HG03457 (cell line): Measurements from ENCODE around the gene CAMK2B.

Source experiments
- ATAC-seq: cut with Tn5 transposase; IDR thresholded peaks from one replicate; pipeline ENCODE4 v1.9.1; 2021; ENCODE audit warnings: moderate number of reproducible peaks; ENCODE audit not compliant: unreplicated experiment

CAMK2B gene

GRCh38 chr7:44325201-44325671, at the start of gene CAMK2B:
Gene CAMK2B (minus strand): TSS chr7:44325594. CDS start chr7:44325421, 173 bp downstream.
- no peak for ATAC-seq

GRCh38 chr7:44374007-44374763, 48.8 kb upstream of the CAMK2B start:
- no peak for ATAC-seq

DNA sequence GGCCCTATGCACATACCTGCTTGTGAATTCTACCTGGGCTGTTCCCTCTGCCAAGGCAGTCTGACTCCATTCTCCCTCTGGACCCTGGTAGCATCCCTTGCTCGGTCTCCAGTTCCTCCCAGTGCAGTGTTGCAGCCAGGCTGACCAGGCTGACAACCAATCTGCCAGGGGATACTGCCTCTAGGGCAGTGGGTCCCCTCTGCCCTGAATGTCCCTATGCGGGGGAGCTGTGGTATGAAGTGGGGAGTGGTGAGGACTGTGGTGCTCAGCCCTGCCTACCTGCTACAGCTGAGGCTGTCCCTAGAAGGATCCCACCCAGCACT, 48.0 kb upstream of the CAMK2B start:
- ATAC-seq = no peak

DNA sequence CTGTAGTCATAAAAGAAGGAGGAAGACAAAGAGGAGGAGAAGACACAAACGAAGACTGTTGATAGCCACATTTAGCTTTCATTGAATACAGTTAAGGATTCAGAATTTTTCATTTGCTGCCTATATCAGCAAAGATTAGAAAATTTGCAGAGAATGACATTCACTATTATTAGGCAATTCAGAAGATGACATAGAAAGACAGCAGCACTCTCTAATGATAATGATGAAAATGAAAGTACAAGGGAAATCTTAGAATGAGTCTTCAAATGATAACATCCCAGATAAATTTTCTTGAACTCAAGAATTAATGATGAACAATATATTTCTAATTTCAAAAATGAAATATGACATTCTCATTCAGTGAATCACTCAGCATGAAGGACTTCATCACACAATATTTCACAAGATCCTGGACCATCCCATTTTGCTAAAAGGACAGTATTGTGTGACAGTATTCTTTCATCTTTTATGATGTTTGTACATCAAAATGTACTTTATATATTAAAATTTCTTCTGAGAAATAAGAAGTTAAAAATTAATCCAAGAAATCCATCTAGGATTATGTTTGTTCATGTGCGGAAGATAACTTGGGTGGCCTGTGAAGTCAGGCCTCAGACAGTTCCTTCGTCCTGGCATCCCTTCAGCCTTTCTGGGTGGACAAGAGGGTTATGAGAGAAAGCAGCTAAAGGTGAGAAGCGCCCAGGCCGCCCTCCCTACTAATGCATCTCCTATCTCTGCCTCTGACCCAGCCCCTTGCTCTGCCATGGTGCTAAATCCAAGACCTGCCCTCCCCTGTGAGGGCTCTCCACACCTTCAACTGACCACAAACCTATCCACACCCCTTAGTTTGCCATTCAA, 47.4 kb upstream of the CAMK2B start:
- no peak for ATAC-seq

- ATAC-seq = no peak
Measured at GRCh38 chr7:44368885-44369284, 43.5 kb upstream of the CAMK2B start.

DNA sequence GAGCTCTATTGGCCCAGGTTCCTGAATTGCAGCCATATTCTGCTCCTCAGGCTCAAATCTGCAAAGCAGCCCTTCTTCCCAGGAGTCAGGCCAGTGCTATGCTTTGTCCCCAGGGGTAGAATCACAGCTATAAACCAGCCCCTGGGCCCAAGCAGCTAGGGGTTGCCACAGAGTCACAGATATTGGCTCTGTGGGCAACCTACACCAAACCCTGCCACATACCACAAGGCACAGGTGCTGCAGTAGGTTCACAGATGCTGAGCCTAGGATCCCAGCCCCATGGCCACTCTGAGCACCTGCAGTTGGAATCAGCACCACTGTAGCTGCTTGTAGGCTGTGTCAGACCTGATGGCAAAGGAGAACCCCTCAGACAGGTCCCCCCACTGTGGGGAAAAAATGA, 43.1 kb upstream of the CAMK2B start:
- ATAC-seq = no peak

DNA sequence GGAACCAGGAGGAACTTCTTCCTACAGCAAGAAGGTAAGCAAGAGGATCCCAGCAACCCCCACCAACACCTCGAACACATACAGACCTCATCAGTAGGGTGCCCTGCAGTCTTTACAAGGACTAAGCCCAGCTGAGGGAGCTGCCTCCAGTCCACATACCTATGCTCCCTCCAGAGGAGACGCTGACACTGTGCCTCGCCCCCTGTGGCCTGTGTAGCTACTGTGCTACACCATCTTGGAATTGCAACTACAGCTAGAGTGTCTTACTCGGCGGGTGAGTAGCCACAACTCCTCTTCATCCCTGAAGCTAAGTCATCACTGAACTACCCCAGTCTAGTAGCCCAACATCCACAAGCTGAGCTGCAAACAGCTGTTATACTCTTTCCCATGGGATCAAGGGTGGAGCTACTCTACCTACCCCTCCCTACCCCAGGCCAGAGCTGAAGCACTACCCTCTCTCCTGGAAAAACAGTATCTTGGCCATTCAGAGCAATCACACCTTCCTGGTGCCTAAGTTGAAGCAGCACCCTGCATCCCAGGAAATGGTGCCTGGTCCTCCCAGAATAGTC, 42.2 kb upstream of the CAMK2B start:
- ATAC-seq = no peak

DNA sequence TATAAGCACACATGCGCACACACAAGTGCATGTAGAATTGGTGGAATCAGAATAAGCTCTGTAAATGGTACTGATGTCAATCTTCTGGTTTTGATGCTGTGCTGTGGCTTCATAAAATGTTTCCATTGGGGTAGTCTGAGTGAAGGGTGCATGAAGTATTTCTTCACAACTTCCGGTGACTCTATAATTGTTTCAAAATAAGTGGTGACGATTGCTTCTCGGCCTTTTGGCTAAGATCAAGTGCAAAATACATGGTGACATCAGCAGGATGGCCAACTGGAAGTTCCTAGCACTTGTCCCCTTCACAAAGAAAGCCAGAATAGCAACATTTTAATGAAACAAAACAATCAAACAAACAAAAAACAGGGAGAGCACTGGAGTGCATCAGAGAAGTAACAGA, 41.6 kb upstream of the CAMK2B start:
- no peak for ATAC-seq

DNA sequence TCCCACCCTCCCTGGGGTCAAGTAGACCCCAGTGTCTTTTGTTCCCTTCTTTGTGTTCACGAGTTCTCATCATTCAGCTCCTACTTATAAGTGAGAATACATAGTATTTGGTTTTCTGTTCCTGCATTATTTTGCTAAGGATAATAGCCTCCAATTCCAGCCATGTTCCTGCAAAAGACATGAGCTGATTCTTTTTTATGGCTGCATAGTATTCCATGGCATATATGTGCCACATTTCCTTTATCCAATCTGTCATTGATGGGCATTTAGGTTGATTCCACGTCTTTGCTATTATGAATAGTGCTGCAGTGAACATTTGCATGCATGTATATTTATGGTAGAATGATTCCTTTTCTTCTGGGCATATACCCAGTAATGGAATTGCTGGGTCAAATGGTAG, 28.3 kb upstream of the CAMK2B start:
- no peak for ATAC-seq

- ATAC-seq = no peak
Measured at GRCh38 chr7:44348851-44349781, 23.7 kb upstream of the CAMK2B start.

DNA sequence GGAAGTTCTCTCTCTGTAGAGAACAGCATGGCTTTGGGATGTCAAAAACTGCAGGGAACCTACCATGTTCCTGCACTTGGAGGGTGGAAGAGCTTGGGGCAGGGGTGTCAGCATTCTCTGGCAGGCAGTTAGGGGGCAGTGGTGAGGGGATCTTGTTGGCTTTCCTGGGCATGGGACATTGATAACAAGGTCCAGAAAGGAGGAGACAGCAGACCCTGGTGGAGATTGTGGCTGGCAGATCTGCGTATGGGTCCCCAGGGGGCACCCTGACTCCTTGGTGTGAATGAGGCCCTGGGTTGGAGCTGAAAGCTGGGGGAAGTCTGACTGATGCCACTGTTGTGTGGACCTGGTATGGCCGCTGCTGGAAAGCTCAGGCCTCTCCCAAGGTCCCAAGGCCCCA, 22.9 kb upstream of the CAMK2B start:
- ATAC-seq = no peak

- ATAC-seq = no peak
Measured at GRCh38 chr7:44347546-44348114, 22.2 kb upstream of the CAMK2B start.

DNA sequence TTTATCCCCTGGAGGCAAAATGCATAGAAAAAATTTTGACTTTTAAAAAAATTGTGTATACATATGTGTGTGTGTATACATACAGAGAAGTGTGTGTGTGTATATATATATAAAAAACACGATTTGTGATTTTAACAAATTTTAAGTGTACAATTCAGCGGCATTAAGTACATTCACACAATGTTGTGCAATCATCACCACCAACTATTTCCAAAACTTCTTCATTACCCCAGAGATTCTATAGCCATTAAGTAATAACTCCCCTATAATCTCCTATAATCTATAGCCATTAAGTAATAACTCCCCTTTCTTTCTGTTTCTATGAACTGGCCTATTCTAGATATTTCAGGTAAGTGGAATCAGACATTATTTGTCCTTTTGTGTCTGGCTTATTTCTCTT, 20.7 kb upstream of the CAMK2B start:
- ATAC-seq = no peak

DNA sequence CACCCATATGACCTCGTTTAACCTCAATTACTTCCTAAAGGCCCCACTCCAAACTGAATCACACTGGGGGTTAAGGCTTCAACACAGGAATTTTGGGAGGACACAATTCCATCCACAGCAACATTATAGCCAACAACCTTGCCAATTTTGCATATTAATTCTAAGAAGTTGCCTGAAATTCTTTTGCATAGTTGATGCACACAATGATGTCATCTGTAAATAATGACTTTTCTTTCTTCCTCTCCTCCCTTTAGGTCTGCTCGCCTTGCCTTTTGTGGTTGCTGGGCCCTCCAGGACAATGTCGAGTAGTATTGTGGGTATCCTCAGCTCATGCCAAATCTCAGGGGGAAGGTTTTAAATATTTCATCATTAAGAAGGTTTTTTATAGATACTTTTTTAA, 16.0 kb upstream of the CAMK2B start:
- no peak for ATAC-seq

- ATAC-seq = no peak
Measured at GRCh38 chr7:44338600-44338999, 13.2 kb upstream of the CAMK2B start.

DNA sequence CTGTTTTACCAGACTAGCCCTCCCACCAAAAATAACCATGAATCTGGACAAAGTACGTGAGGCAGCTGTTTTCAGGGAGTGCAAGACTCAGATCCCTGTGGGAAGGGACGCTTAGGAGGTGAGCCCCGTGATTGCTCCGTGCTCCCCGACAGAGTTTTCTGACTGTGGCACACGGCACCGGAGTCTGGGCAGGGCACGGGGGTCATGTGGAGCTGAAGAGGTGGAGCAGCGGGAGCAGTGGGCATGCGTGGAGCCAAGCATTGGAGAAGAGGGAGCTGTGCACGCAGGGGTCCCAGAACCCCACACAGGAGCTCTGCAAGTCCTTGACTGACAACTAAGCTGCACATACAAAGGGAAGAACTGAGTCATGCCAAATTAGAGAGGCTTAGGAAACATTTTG, 11.1 kb upstream of the CAMK2B start:
- ATAC-seq = no peak

DNA sequence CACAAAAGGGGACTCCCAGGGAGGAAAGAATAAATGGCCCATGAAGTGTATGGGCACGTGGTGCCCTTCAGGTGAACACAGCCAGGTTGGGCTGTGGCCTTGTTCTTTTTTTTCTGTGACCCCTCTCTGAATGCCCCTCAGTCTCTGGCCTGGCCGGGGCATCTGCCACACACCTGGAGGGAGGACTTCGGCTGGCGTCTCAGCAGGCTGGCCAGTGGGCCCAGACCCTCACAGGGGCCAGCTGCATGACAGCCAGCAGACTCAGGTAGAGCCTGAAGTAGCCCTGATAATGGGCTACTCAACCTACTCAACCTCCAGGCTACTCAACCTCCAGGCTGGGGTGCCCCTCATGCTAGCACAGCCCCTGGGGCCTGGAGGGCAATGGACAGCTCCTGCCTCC, 9.8 kb upstream of the CAMK2B start:
- ATAC-seq = no peak

DNA sequence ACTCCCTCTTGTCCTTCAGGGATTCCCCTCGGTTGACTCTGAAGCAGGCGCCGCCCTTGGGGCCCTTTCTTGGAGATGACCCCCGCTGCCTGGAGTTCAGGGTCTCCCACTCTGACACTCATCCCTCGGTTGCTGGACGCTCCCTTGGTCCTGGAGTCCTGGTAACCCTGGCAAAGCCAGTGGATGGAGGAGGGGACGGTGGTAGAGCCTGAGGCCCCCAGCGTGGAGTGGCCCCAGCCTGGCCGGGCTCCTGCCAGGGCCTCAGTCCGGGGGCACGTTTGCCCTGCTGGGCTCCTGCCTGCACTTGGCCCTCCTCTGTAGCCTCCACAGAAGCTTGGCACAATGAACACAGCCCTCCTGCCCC, 9.3 kb upstream of the CAMK2B start:
- no peak for ATAC-seq

DNA sequence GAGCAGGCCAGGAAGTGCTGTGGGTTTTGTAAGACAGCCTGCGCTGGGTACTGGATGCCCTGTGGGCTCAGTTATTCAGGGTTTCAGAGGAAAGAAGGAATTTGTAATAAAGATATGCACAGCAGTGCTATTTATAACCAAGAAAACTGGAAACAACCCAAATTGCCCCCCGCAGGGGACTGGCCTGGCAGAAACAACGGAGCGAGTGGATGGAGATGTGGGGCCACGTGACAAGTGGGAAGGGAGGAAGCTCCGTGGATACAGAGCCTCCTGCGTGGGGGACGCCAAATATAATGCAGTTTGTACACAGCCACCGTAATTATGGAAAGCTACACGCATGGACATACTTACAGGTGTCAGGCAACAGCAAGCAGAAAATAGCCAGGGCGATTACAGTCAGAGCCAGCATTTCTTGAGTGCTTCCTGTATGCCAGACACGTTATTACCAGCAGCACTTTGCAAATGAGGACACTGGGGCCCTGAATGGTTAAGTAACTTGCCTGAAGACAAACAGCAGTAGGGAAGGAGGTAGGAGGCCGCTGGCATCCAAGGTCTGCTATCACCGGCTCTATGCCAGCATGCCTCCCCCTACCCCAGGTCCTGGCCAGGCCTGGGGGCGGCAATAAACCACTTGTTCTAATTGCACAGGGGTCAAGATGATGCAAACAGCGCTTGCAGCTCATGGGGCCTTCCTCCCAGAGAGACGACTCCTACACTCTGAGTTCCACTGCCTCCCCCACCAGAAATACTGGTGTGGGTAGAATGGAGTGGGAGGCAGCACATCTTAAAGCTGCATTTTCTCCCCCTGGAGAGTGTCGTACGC, 8.7 kb upstream of the CAMK2B start:
- no peak for ATAC-seq

DNA sequence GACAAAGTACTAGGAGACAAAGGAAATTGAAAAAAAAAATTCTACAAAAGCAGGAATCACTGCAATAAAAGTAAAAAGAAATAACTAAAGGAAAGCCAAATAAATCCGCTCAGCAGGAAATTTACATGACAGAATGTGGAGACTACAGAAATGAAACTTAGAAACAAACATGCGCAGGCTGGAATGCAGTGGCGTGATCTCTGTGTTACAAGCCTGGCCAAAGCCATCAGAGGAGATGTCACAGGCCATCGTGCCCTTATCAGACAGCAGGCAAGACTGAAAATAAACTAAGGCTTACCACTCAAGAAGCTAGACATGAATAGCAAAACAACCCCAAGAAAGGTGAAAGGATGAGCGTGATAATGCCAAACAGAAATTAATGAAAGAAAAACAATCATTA, 6.3 kb upstream of the CAMK2B start:
- ATAC-seq = no peak
